ENCODE results near the gene HHATL. TPM values are rescaled to one million over a fixed set of nuclear protein-coding genes. Genes with fewer than 3 reads are reported as not detected.
A peak's percentile ranks its signal among the peaks of the same experiment; 100 is the strongest.

HHATL gene
- total RNA-seq, 1 experiment from 2014 or later = 0.92 TPM

DNA sequence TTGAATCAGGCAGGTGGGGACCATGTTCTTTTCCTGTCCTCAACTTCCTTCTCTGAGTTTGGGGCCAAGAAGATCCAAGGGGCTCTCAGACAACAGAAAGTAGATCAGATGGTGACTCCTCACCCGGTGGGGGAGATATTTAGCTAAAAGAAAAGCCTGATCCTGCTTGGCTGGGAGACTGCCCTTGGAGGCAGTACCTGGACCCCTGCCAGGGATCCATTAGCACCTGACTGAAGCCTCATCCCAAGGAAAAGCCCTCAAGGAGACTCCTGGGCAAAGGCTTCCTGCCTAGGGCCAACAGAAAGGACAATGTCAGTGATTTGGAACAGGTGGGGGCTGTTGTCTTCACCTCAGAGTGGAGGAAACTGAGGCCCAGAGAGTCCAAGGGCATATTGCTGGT, 33.5 kb upstream of the HHATL start:
- Mint-ChIP-seq H3K9me3 (no peaks in the 10 kb centered on the region; the same call in 1 of the 2 replicates), H3K36me3 (no peaks in the 10 kb centered on the region), H3K4me3 (no peak overlapping the region), H3K4me1 (peaks cover 45% of the 10 kb centered on the region), H3K27me3 (ENCODE audit: low read depth) (peaks cover 6% of the 10 kb centered on the region; the same call in 1 of the 2 replicates), H3K27ac (no peak overlapping the region)
- POLR2A ChIA-PET = no interaction called here
- TF ChIP-seq, protein P1, sequence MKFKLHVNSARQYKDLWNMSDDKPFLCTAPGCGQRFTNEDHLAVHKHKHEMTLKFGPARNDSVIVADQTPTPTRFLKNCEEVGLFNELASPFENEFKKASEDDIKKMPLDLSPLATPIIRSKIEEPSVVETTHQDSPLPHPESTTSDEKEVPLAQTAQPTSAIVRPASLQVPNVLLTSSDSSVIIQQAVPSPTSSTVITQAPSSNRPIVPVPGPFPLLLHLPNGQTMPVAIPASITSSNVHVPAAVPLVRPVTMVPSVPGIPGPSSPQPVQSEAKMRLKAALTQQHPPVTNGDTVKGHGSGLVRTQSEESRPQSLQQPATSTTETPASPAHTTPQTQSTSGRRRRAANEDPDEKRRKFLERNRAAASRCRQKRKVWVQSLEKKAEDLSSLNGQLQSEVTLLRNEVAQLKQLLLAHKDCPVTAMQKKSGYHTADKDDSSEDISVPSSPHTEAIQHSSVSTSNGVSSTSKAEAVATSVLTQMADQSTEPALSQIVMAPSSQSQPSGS (CRISPR knock-in tag; IDR thresholded peaks at IDR 0.05; ENCODE audit: borderline replicate concordance, low read depth) = no peak
- TF ChIP-seq ZNF219 (CRISPR knock-in tag; IDR thresholded peaks at IDR 0.05; ENCODE audit: borderline replicate concordance) (no peak), SOX15 (CRISPR knock-in tag; IDR thresholded peaks at IDR 0.05) (no peak), ZNF423 (CRISPR knock-in tag; IDR thresholded peaks at IDR 0.05) (peak; percentile 60), ETV6 (CRISPR knock-in tag; IDR thresholded peaks at IDR 0.05) (0 out of 2 replicates have a peak, but pooled peaks have one; percentile 40), FOXJ3 (CRISPR knock-in tag; IDR thresholded peaks at IDR 0.05; ENCODE audit: borderline replicate concordance) (no peak), TCF7 (CRISPR knock-in tag; IDR thresholded peaks at IDR 0.05; ENCODE audit: low read depth) (no peak)
- TF ChIP-seq, protein P2, sequence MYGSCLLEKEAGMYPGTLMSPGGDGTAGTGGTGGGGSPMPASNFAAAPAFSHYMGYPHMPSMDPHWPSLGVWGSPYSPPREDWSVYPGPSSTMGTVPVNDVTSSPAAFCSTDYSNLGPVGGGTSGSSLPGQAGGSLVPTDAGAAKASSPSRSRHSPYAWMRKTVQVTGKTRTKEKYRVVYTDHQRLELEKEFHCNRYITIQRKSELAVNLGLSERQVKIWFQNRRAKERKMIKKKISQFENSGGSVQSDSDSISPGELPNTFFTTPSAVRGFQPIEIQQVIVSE (CRISPR knock-in tag; IDR thresholded peaks at IDR 0.05; ENCODE audit: borderline replicate concordance) = no peak
- DNase-seq (ENCODE audit: low spot score) (no peak), ATAC-seq (peak; percentile 19)
- CTCF ChIA-PET = interaction anchor here (1.6 to 2.2 kb wide), 4 partner anchors 9 to 94 kb away, joined by 4 to 20 read pairs (median 8); no protein-coding TSS in a partner anchor

DNA sequence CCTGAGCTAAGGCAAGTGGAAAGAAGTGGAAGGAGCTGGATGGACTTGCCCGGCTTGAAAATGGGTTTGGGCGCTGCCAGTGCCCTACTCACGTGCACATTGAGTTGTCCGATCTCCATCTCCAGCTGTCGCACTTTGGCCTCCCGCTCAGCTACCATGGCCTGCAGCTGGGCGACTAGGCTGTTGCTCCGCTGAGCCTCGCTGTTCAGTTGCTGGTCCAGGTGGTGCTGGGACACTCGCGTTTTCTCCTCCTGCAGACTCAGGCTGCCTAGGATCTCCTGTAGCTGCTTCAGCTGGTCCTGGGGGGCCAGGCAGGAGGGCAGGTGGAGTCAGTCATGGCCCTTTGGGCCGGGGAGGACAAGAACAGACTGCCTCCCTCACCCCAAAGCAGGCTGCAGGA, 33.0 kb upstream of the HHATL start:
- ATAC-seq (no peak), DNase-seq (ENCODE audit: low spot score) (no peak)
- Mint-ChIP-seq H3K27me3 (ENCODE audit: low read depth) (peaks cover 6% of the 10 kb centered on the region; the same call in 1 of the 2 replicates), H3K27ac (no peak overlapping the region), H3K9me3 (no peaks in the 10 kb centered on the region; the same call in 1 of the 2 replicates), H3K36me3 (no peaks in the 10 kb centered on the region), H3K4me3 (no peak overlapping the region), H3K4me1 (peaks cover 45% of the 10 kb centered on the region)
- ChIA-PET CTCF (interaction anchor here (1.0 to 2.2 kb wide), 5 partner anchors 10 to 95 kb away, joined by 3 to 20 read pairs (median 5); no protein-coding TSS in a partner anchor), POLR2A (no interaction called here)
- no peak for TF ChIP-seq NR1H2 (CRISPR knock-in tag; IDR thresholded peaks at IDR 0.05)
- TF ChIP-seq, protein P3, sequence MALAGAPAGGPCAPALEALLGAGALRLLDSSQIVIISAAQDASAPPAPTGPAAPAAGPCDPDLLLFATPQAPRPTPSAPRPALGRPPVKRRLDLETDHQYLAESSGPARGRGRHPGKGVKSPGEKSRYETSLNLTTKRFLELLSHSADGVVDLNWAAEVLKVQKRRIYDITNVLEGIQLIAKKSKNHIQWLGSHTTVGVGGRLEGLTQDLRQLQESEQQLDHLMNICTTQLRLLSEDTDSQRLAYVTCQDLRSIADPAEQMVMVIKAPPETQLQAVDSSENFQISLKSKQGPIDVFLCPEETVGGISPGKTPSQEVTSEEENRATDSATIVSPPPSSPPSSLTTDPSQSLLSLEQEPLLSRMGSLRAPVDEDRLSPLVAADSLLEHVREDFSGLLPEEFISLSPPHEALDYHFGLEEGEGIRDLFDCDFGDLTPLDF (CRISPR knock-in tag; IDR thresholded peaks at IDR 0.05) = no peak
- TF ChIP-seq, protein P4, sequence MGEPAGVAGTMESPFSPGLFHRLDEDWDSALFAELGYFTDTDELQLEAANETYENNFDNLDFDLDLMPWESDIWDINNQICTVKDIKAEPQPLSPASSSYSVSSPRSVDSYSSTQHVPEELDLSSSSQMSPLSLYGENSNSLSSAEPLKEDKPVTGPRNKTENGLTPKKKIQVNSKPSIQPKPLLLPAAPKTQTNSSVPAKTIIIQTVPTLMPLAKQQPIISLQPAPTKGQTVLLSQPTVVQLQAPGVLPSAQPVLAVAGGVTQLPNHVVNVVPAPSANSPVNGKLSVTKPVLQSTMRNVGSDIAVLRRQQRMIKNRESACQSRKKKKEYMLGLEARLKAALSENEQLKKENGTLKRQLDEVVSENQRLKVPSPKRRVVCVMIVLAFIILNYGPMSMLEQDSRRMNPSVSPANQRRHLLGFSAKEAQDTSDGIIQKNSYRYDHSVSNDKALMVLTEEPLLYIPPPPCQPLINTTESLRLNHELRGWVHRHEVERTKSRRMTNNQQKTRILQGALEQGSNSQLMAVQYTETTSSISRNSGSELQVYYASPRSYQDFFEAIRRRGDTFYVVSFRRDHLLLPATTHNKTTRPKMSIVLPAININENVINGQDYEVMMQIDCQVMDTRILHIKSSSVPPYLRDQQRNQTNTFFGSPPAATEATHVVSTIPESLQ (CRISPR knock-in tag; IDR thresholded peaks at IDR 0.05) = no peak
- TF ChIP-seq, protein P5, sequence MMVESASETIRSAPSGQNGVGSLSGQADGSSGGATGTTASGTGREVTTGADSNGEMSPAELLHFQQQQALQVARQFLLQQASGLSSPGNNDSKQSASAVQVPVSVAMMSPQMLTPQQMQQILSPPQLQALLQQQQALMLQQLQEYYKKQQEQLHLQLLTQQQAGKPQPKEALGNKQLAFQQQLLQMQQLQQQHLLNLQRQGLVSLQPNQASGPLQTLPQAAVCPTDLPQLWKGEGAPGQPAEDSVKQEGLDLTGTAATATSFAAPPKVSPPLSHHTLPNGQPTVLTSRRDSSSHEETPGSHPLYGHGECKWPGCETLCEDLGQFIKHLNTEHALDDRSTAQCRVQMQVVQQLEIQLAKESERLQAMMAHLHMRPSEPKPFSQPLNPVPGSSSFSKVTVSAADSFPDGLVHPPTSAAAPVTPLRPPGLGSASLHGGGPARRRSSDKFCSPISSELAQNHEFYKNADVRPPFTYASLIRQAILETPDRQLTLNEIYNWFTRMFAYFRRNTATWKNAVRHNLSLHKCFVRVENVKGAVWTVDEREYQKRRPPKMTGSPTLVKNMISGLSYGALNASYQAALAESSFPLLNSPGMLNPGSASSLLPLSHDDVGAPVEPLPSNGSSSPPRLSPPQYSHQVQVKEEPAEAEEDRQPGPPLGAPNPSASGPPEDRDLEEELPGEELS (CRISPR knock-in tag; IDR thresholded peaks at IDR 0.05) = no peak
- TF ChIP-seq SMAD3 (CRISPR knock-in tag; IDR thresholded peaks at IDR 0.05; ENCODE audit: borderline replicate concordance) = no peak
- no peak for TF ChIP-seq FOXJ3 (CRISPR knock-in tag; IDR thresholded peaks at IDR 0.05; ENCODE audit: borderline replicate concordance)
- TF ChIP-seq, protein P6, sequence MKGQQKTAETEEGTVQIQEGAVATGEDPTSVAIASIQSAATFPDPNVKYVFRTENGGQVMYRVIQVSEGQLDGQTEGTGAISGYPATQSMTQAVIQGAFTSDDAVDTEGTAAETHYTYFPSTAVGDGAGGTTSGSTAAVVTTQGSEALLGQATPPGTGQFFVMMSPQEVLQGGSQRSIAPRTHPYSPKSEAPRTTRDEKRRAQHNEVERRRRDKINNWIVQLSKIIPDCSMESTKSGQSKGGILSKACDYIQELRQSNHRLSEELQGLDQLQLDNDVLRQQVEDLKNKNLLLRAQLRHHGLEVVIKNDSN (CRISPR knock-in tag; IDR thresholded peaks at IDR 0.05) = no peak
- TF ChIP-seq, protein P7, sequence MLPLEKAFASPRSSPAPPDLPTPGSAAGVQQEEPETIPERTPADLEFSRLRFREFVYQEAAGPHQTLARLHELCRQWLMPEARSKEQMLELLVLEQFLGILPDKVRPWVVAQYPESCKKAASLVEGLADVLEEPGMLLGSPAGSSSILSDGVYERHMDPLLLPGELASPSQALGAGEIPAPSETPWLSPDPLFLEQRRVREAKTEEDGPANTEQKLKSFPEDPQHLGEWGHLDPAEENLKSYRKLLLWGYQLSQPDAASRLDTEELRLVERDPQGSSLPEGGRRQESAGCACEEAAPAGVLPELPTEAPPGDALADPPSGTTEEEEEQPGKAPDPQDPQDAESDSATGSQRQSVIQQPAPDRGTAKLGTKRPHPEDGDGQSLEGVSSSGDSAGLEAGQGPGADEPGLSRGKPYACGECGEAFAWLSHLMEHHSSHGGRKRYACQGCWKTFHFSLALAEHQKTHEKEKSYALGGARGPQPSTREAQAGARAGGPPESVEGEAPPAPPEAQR (CRISPR knock-in tag; IDR thresholded peaks at IDR 0.05) = no peak
- TF ChIP-seq, protein P8, sequence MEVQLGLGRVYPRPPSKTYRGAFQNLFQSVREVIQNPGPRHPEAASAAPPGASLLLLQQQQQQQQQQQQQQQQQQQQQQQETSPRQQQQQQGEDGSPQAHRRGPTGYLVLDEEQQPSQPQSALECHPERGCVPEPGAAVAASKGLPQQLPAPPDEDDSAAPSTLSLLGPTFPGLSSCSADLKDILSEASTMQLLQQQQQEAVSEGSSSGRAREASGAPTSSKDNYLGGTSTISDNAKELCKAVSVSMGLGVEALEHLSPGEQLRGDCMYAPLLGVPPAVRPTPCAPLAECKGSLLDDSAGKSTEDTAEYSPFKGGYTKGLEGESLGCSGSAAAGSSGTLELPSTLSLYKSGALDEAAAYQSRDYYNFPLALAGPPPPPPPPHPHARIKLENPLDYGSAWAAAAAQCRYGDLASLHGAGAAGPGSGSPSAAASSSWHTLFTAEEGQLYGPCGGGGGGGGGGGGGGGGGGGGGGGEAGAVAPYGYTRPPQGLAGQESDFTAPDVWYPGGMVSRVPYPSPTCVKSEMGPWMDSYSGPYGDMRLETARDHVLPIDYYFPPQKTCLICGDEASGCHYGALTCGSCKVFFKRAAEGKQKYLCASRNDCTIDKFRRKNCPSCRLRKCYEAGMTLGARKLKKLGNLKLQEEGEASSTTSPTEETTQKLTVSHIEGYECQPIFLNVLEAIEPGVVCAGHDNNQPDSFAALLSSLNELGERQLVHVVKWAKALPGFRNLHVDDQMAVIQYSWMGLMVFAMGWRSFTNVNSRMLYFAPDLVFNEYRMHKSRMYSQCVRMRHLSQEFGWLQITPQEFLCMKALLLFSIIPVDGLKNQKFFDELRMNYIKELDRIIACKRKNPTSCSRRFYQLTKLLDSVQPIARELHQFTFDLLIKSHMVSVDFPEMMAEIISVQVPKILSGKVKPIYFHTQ (CRISPR knock-in tag; IDR thresholded peaks at IDR 0.05) = no peak
- no peak for TF ChIP-seq FOXP1 (CRISPR knock-in tag; IDR thresholded peaks at IDR 0.05; ENCODE audit: borderline replicate concordance)
- TF ChIP-seq FOXK1 (CRISPR knock-in tag; IDR thresholded peaks at IDR 0.05) = no peak
- no peak for TF ChIP-seq NFATC4 (CRISPR knock-in tag; IDR thresholded peaks at IDR 0.05)
- no peak for TF ChIP-seq SP1 (CRISPR knock-in tag; conservative IDR thresholded peaks at IDR 0.05)
